Small intestine (tissue), 7 donors: ENCODE results near the gene LRRFIP1. TPM values are rescaled to one million over a fixed set of nuclear protein-coding genes. Genes with fewer than 3 reads are reported as not detected.

Source experiments
- DNase-seq, 2 donors: peaks; one replicate each; pipeline versions ENCODE4 v3.0.0 to v3.0.0-alpha.2; 2013
- FAIRE-seq: peaks from 2 replicates; lab custom pipeline; 2012; peaks lifted over from hg19 to GRCh38; lab: Jason Lieb, UNC
- H3K27ac ChIP-seq, 3 donors: one replicate each; pipeline ENCODE4 v1.5.1; 2013; ENCODE audit warnings: low read length in 2 of 3, mild to moderate bottlenecking in 2 of 3, control low read depth in 1 of 3, inconsistent platforms in 1 of 3, low read depth in 1 of 3, moderate library complexity in 1 of 3
- H3K27me3 ChIP-seq, 3 donors: one replicate each; pipeline ENCODE4 v1.6.1; 2013; ENCODE audit warnings: low read length in 3 of 3, inconsistent platforms in 1 of 3; ENCODE audit not compliant: control insufficient read depth in 3 of 3, insufficient read depth in 3 of 3
- H3K36me3 ChIP-seq, 3 donors: one replicate each; pipeline ENCODE4 v1.6.1; 2013; ENCODE audit warnings: low read length in 3 of 3, inconsistent platforms in 1 of 3, low read depth in 1 of 3, mild to moderate bottlenecking in 1 of 3, moderate library complexity in 1 of 3; ENCODE audit not compliant: control insufficient read depth in 3 of 3, insufficient read depth in 2 of 3
- H3K4me1 ChIP-seq, 3 donors: one replicate each; pipeline ENCODE4 v1.6.1; 2013; ENCODE audit warnings: low read length in 2 of 3, inconsistent platforms in 1 of 3, low read depth in 1 of 3, mild to moderate bottlenecking in 1 of 3, moderate library complexity in 1 of 3; ENCODE audit not compliant: control insufficient read depth in 3 of 3, insufficient read depth in 2 of 3
- H3K4me3 ChIP-seq, 3 donors: one replicate each; pipeline ENCODE4 v1.5.1; 2013; ENCODE audit warnings: low read length in 3 of 3, control low read depth in 1 of 3, inconsistent platforms in 1 of 3, low read depth in 1 of 3, mild to moderate bottlenecking in 1 of 3, moderate library complexity in 1 of 3
- H3K9me3 ChIP-seq, 2 donors: one replicate each; pipeline ENCODE4 v1.6.1; 2013; ENCODE audit warnings: low read depth in 1 of 2, low read length in 1 of 2; ENCODE audit not compliant: control insufficient read depth in 2 of 2, insufficient read depth in 1 of 2
- WGBS, 3 donors: extraction: QIAGEN DNeasy Blood & Tissue Kit; methylation state at CpG; one replicate each; pipeline ENCODE4 v1.1.7; 2013; 5-methylcytosine and 5-hydroxymethylcytosine counted together
- polyA plus RNA-seq, 4 donors: library from polyadenylated mRNA; stranded (reverse) in 3 of 4; unstranded in 1 of 4; fragments of 200-250 nt in 3 of 4; fragments of 120-200 nt in 1 of 4; gene quantifications; one replicate each; pipeline versions ENCODE4 v1.2.1 to v1.2.3, GENCODE V29; 2013
- donor health status: healthy with polysubstance abuse.
- donor health status: control.
- donor health status: control.
- donor health status: Bipolar disorder and iron deficiency.
- donor health status: healthy.

Gene LRRFIP1
- polyA plus RNA-seq, 4 donors: 46.0 to 76.7 (median 51.9) TPM

DNA sequence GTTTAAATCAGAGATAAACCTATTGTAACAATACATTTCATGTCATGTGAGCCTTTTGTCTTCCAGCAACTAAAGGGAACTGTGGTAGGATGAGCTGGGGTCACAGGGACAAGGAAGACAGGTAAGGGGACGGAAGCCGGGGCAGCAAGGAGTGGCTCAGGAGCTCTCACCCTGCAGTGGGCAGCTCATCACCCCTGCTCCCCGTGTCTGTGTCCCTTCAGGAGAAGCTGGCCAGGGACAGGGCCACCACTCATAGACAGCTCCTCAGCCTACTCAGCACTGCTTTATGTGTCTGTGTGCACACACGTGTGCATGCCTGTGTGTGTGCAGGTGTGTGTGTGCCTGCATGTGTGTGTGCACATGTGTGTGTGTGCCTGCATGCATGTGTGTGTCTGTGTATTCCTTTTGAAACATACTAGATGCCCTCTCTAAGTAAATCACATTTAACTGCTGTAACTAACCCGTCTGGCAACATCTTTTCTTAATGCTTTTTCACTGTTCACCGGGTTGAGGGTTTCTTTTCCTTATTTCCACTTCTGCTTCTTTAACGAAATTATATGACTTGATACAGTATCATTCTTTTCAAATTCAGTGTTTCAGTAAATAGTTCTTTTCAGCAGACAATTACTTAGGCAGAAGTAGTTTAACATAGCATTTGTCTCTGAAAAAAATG, 44.2 kb downstream of the LRRFIP1 start:
- H3K27ac ChIP-seq: no peak overlapping the region
- H3K4me1 ChIP-seq: peaks cover 0 to 40% (median 0%) of the 10 kb centered on the region in 3 donors
- H3K9me3 ChIP-seq: no peaks in the 10 kb centered on the region
- FAIRE-seq (no peak), DNase-seq (no peak)
- H3K4me3 ChIP-seq: no peak overlapping the region
- peaks cover 0 to 2% (median 0%) of the 10 kb centered on the region in 3 donors for H3K36me3 ChIP-seq
- WGBS, 3 donors: 86 to 92% (median 89%) methylated on average over 7 of the region's 7 CpGs
- H3K27me3 ChIP-seq: no peaks in the 10 kb centered on the region

DNA sequence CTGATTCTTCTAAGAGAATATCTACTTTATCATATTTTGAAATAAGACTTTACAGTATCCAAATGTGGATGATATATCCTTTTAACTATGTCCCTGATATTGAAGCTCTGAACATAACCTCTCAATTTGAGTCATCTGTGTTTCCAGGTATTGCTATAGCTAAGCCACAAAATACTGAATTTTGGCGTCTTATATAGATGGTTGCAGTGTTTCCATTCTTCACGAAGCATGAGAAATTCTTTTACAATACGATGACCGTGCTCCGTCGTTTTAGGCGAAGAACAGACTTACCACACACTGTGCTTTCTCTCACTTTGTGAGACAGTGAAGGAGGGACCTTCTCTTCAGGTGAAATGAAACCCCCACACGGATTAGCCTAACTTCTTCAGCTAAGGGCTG, 45.3 kb downstream of the LRRFIP1 start:
- 66 to 72% (median 70%) methylated on average over 8 of the region's 8 CpGs for WGBS, 3 donors
- no peaks in the 10 kb centered on the region for H3K9me3 ChIP-seq
- H3K36me3 ChIP-seq: peaks cover 0 to 2% (median 0%) of the 10 kb centered on the region in 3 donors
- FAIRE-seq (no peak), DNase-seq (no peak)
- no peak overlapping the region for H3K4me3 ChIP-seq
- peak overlapping the region in 1 of 3 donors; percentile 19 for H3K27ac ChIP-seq
- peaks cover 0 to 49% (median 0%) of the 10 kb centered on the region in 3 donors for H3K4me1 ChIP-seq
- H3K27me3 ChIP-seq: no peaks in the 10 kb centered on the region

DNA sequence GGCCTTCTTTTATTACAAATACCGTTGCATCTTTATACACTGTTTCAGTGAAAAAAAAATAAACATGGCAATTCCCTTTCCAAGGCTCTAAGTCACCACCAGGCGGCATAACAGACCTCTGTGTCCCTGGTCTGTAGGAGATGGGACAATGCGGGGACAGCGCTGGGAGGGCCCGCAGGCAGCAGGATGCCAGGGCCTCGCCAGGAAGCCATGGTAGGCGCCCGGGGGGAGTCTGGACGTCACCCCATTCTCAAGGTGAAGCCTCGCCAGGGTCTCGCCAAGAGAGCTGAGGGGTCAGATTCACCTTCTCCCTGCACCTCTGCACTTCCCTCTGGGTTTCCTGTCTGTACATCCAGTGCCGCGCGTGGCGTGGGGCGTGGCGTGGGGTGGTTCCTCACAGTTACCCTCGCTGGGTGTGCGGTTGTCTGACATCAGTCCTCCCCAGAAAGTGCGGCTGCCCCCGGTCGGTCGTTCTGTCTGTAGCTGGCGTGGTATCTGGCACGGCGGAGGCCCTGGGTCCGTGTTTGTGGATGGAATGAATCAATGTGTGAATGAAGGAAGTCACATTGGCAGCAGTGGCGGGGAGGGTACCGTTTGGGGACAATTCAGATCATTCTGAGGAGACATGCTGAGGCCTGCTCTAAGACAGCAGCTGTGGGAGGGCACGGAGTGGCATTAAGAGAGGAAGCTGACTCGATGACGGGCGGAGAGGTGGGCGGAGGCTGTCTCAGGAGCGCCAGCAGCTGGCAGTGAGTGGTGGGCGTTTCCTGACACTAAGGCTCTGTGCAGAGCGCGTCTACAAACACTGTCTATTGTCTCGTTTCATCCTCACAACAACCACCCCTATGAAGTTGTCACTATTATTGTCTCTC, 46.0 kb downstream of the LRRFIP1 start:
- WGBS, 3 donors: 32 to 46% (median 34%) methylated on average over 39 of the region's 39 CpGs
- DNase-seq: peak; percentile 74 to 75
- no peak for FAIRE-seq

DNA sequence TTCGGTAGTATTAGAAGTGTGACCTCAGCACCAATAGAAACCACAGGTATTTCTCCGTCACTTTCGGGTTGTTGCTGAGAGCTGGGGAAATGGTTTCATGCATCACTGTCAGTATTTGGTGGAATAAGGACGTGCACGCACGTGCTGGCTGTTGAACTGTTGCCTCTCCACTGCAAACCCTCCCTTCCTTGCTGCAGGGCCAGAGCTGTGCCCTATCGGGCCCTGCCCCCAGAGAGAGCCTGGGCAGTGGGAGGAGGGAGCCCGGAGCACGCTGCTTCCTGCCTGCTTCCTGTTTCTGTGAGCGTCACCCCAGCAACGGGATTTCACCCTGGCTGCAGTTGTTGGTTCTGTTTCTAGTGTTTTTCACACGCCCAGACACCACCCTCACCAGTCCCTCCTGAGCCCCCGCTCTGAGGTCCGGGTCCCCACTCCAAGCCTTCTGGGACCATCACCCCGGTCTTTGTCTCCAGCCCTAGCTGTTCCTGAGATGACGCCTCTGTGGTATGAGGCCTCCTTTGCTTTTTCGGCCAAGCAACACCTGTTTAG, 47.4 kb downstream of the LRRFIP1 start:
- no peaks in the 10 kb centered on the region for H3K27me3 ChIP-seq
- H3K4me3 ChIP-seq: peak overlapping the region in 1 of 3 donors; percentile 17
- H3K36me3 ChIP-seq: peaks cover 0 to 2% (median 0%) of the 10 kb centered on the region in 3 donors
- DNase-seq (peak; percentile 73 to 90), FAIRE-seq (no peak)
- no peaks in the 10 kb centered on the region for H3K9me3 ChIP-seq
- WGBS, 3 donors: 17 to 24% (median 23%) methylated on average over 17 of the region's 17 CpGs
- H3K27ac ChIP-seq: peak overlapping the region; percentile 3 to 90 (median 70)
- H3K4me1 ChIP-seq: peaks cover 0 to 55% (median 2%) of the 10 kb centered on the region in 3 donors

More for the DNA sequence above, 46.0 kb downstream of the LRRFIP1 start:
- Histone ChIP-seq H3K4me1 (peaks cover 0 to 54% (median 2%) of the 10 kb centered on the region in 3 donors), H3K9me3 (no peaks in the 10 kb centered on the region), H3K27ac (peak overlapping the region in 2 of 3 donors; percentile 32 to 80), H3K36me3 (peaks cover 0 to 2% (median 0%) of the 10 kb centered on the region in 3 donors), H3K4me3 (no peak overlapping the region), H3K27me3 (no peaks in the 10 kb centered on the region)

DNA sequence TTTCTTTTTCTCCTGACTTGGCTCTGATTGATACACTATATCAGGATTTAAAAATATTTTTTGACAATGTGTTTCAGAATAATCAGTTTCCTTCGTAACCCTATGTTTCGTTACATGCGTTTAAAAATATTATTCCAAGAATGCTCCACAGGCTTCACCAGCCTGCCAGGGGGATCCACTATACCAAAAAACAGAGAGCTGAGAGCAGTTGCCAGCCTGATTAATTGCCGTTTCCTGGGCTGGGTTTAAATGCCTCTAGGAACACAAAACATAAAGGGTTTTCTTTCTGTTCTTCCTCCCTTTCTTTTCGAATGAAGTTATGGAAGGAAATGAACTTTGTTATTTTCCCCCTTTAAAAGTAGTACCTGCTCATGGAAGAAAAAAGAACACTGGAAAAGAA, 47.9 kb downstream of the LRRFIP1 start:
- WGBS, 3 donors: 68 to 80% (median 76%) methylated on average over 5 of the region's 5 CpGs
- no peaks in the 10 kb centered on the region for H3K9me3 ChIP-seq
- peaks cover 0 to 50% (median 2%) of the 10 kb centered on the region in 3 donors for H3K4me1 ChIP-seq
- DNase-seq: no peak
- H3K36me3 ChIP-seq: peaks cover 0 to 2% (median 0%) of the 10 kb centered on the region in 3 donors
- FAIRE-seq: no peak
- H3K4me3 ChIP-seq: no peak overlapping the region
- no peaks in the 10 kb centered on the region for H3K27me3 ChIP-seq
- H3K27ac ChIP-seq: peak overlapping the region; percentile 3 to 90 (median 70)

DNA sequence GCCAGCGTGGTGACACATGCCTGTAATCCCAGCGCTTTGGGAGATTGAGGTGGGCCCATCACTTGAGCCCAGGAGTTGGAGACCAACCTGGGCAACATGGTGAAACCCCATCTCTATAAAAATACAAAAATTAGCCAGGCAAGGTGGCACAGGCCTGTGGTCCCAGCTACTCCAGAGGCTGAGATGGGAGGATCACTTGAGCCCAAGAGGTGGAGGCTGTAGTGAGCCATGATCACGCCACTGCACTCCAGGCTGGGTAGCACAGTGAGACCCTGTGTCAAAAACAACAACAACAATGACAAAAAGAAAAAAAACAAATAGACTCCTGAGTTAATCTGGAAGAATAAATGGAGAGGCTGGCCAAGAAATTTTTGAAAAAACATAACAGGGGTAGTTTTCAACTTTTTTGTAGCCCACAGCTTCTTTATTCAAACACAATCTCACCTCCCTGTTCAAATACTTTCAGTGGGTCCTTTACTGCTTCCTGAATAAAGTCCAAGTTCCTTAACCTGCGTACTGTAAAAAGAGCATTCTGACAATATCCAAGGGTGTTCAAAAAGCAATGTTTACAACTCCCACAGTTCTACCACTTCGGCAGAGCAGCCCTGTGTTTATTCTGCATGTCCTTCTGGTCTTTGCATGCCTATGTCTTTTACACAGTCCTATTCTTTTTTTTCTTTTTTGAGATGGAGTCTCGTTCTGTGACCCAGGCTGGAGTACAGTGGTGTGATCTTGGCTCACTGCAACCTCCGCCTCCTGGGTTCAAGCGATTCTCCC, 53.5 kb downstream of the LRRFIP1 start:
- peaks cover 0 to 29% (median 2%) of the 10 kb centered on the region in 3 donors for H3K4me1 ChIP-seq
- DNase-seq (peak in 1 of 2 donors; percentile 54), FAIRE-seq (no peak)
- H3K27me3 ChIP-seq: no peaks in the 10 kb centered on the region
- H3K9me3 ChIP-seq: no peaks in the 10 kb centered on the region
- no peak overlapping the region for H3K4me3 ChIP-seq
- 72 to 79% (median 79%) methylated on average over 8 of the region's 8 CpGs for WGBS, 3 donors
- H3K27ac ChIP-seq: peak overlapping the region in 1 of 3 donors; percentile 32
- no peaks in the 10 kb centered on the region for H3K36me3 ChIP-seq

DNA sequence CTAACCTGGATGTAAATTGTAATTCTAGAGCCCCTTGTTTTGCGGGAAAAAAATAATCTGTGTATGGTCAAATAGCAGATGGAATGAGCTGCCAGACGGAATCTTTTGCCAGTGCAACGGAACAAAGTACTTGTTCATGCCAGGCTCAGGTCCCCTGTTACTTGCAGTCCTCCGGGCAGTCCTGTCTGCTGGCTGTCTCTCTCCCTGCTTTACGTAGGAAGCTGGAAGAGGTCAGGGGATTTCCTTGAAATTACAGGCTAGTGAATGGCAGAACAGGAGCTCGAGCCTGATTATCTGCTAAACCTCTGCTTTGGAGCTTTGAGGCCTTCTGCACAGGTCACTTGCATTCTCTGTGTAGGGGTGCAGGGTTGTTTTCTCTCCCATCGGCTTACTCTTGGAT, 54.8 kb downstream of the LRRFIP1 start:
- H3K4me1 ChIP-seq: peaks cover 0 to 27% (median 2%) of the 10 kb centered on the region in 3 donors

More for the DNA sequence above, 54.8 kb downstream of the LRRFIP1 start:
- no peaks in the 10 kb centered on the region for H3K27me3 ChIP-seq
- FAIRE-seq (no peak), DNase-seq (no peak)
- H3K4me3 ChIP-seq: no peak overlapping the region
- WGBS, 3 donors: 83 to 89% (median 86%) methylated on average over 7 of the region's 7 CpGs
- no peaks in the 10 kb centered on the region for H3K9me3 ChIP-seq
- H3K27ac ChIP-seq: no peak overlapping the region
- H3K36me3 ChIP-seq: no peaks in the 10 kb centered on the region
